ENCODE results near the gene MERTK.
A peak's percentile ranks its signal among the peaks of the same experiment; 100 is the strongest.

MERTK gene

GRCh38 chr2:112055730-112056625 lies 157.6 kb downstream of the MERTK start:
- intact Hi-C loops (cut with DNase I; ENCODE audit: low total_unique reads), result no loop called here
- DNase-seq, result peak; percentile 83 to 85

GRCh38 chr2:112056626-112056987 lies 158.2 kb downstream of the MERTK start:
- H3K4me1 ChIP-seq, result peaks cover 0 to 28% (median 22%) of the 10 kb centered on the region in 4 donors
- H3K27me3 ChIP-seq, result no peaks in the 10 kb centered on the region
- DNase-seq, result no peak
- H3K27ac ChIP-seq, result peak overlapping the region; percentile 93 to 94
- TF ChIP-seq CTCF (IDR thresholded peaks at IDR 0.05), result no peak
- peaks cover 4 to 11% (median 7%) of the 10 kb centered on the region in 3 donors for H3K36me3 ChIP-seq
- no peaks in the 10 kb centered on the region for H3K9me3 ChIP-seq
- intact Hi-C loops (cut with DNase I; ENCODE audit: low total_unique reads), result no loop called here
- H3K4me3 ChIP-seq, result peak overlapping the region; percentile 70 to 91

More at GRCh38 chr2:112055730-112056625, 157.6 kb downstream of the MERTK start:
- Histone ChIP-seq H3K27me3 (no peaks in the 10 kb centered on the region), H3K4me3 (peak overlapping the region; percentile 70 to 91), H3K4me1 (peaks cover 0 to 28% (median 22%) of the 10 kb centered on the region in 4 donors), H3K27ac (peak overlapping the region; percentile 93 to 94), H3K36me3 (peaks cover 1 to 5% (median 4%) of the 10 kb centered on the region in 3 donors), H3K9me3 (no peaks in the 10 kb centered on the region)
- no peak for TF ChIP-seq CTCF (IDR thresholded peaks at IDR 0.05)

GRCh38 chr2:112059671-112060070 lies 161.3 kb downstream of the MERTK start:
- Histone ChIP-seq H3K36me3 (peaks cover 8 to 33% (median 20%) of the 10 kb centered on the region in 3 donors), H3K9me3 (no peaks in the 10 kb centered on the region), H3K4me3 (no peak overlapping the region), H3K4me1 (peaks cover 0 to 21% (median 18%) of the 10 kb centered on the region in 4 donors), H3K27me3 (no peaks in the 10 kb centered on the region), H3K27ac (no peak overlapping the region)
- DNase-seq, result no peak
- no peak for TF ChIP-seq CTCF (IDR thresholded peaks at IDR 0.05)
- intact Hi-C loops (cut with DNase I; ENCODE audit: low total_unique reads), result no loop called here

- Histone ChIP-seq H3K27me3 (no peaks in the 10 kb centered on the region), H3K36me3 (peaks cover 17 to 47% (median 23%) of the 10 kb centered on the region in 3 donors), H3K4me1 (peaks cover 0 to 20% (median 18%) of the 10 kb centered on the region in 4 donors), H3K9me3 (no peaks in the 10 kb centered on the region), H3K27ac (no peak overlapping the region), H3K4me3 (no peak overlapping the region)
- no peak for TF ChIP-seq CTCF (IDR thresholded peaks at IDR 0.05)
- no peak for DNase-seq
- intact Hi-C loops (cut with DNase I; ENCODE audit: low total_unique reads), result no loop called here
These were observed 162.9 kb downstream of the MERTK start for GRCh38 chr2:112061299-112061698.

GRCh38 chr2:112061840-112062239 lies 163.4 kb downstream of the MERTK start:
- no peak overlapping the region for H3K27ac ChIP-seq
- TF ChIP-seq CTCF (IDR thresholded peaks at IDR 0.05), result no peak
- intact Hi-C loops (cut with DNase I; ENCODE audit: low total_unique reads), result no loop called here

More at GRCh38 chr2:112061840-112062239, 163.4 kb downstream of the MERTK start:
- Histone ChIP-seq H3K9me3 (no peaks in the 10 kb centered on the region), H3K27me3 (no peaks in the 10 kb centered on the region), H3K4me1 (peaks cover 0 to 15% (median 13%) of the 10 kb centered on the region in 4 donors), H3K36me3 (peaks cover 23 to 48% (median 27%) of the 10 kb centered on the region in 3 donors), H3K4me3 (no peak overlapping the region)
- DNase-seq, result no peak

Data from tibial artery (tissue), 4 donors.